ENCODE measurements around the gene FARS2. TPM values are rescaled to one million over a fixed set of nuclear protein-coding genes. Genes with fewer than 3 reads are reported as not detected.

The FARS2 gene
- total RNA-seq, 1 donor from 2014 or later, result 19.9 TPM

DNA sequence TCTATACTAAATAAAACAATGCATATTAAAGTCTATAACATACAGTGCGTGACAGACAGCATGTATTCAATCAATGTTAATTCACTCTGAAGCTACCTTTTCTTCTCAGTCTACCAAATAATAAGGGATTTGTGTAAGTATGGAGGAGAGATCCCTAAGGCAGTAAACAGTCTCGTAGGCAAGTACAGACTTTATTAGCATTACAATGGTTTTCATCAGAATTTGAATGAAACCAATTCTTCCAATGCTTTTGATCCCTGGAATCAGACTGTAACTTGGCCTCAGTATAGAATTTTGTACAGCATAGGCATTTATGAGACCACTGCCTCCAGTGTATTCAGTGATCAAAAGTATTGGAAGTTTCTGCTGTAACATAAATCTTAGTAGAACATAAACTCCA is 20.1 kb upstream of the FARS2 start:
- Mint-ChIP-seq H3K27ac (no peak overlapping the region), H3K4me1 (peaks cover 2% of the 10 kb centered on the region), H3K9me3 (no peaks in the 10 kb centered on the region), H3K27me3 (ENCODE audit: low read depth) (no peaks in the 10 kb centered on the region), H3K4me3 (no peak overlapping the region), H3K36me3 (no peaks in the 10 kb centered on the region)
- TF ChIP-seq, protein P1, sequence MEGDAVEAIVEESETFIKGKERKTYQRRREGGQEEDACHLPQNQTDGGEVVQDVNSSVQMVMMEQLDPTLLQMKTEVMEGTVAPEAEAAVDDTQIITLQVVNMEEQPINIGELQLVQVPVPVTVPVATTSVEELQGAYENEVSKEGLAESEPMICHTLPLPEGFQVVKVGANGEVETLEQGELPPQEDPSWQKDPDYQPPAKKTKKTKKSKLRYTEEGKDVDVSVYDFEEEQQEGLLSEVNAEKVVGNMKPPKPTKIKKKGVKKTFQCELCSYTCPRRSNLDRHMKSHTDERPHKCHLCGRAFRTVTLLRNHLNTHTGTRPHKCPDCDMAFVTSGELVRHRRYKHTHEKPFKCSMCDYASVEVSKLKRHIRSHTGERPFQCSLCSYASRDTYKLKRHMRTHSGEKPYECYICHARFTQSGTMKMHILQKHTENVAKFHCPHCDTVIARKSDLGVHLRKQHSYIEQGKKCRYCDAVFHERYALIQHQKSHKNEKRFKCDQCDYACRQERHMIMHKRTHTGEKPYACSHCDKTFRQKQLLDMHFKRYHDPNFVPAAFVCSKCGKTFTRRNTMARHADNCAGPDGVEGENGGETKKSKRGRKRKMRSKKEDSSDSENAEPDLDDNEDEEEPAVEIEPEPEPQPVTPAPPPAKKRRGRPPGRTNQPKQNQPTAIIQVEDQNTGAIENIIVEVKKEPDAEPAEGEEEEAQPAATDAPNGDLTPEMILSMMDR (IDR thresholded peaks at IDR 0.05; ENCODE audit: unreplicated experiment), result no peak
- no peak for DNase-seq (ENCODE audit: low spot score in 2 of 2, unreplicated experiment in 2 of 2)

DNA sequence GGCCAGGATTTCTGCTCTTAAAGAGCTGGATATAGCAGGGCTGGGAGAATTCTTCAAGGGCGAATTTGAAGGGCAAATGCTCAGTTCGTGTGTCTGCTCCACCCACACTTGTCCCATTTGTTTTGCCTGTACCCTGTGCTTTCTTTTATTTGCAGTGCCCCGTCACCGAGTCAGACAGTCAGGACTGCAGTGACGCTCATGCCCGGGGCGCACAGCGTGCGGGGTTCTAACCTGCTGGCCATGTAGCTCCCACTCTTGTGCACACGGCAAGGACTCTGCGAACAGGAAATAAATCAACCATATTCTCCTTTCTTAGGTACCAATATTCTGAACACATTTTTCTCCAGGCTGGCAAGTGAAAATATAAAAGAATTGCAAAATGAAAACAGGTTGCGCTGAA is 18.2 kb upstream of the FARS2 start:
- TF ChIP-seq, protein P1 (IDR thresholded peaks at IDR 0.05; ENCODE audit: unreplicated experiment), result no peak
- no peaks in the 10 kb centered on the region for H3K9me3 Mint-ChIP-seq
- H3K4me3 Mint-ChIP-seq, result no peak overlapping the region
- no peaks in the 10 kb centered on the region for H3K36me3 Mint-ChIP-seq
- H3K27ac Mint-ChIP-seq, result no peak overlapping the region
- H3K4me1 Mint-ChIP-seq, result peaks cover 9% of the 10 kb centered on the region
- DNase-seq (ENCODE audit: low spot score in 2 of 2, unreplicated experiment in 2 of 2), result no peak
- no peaks in the 10 kb centered on the region for H3K27me3 Mint-ChIP-seq (ENCODE audit: low read depth)

DNA sequence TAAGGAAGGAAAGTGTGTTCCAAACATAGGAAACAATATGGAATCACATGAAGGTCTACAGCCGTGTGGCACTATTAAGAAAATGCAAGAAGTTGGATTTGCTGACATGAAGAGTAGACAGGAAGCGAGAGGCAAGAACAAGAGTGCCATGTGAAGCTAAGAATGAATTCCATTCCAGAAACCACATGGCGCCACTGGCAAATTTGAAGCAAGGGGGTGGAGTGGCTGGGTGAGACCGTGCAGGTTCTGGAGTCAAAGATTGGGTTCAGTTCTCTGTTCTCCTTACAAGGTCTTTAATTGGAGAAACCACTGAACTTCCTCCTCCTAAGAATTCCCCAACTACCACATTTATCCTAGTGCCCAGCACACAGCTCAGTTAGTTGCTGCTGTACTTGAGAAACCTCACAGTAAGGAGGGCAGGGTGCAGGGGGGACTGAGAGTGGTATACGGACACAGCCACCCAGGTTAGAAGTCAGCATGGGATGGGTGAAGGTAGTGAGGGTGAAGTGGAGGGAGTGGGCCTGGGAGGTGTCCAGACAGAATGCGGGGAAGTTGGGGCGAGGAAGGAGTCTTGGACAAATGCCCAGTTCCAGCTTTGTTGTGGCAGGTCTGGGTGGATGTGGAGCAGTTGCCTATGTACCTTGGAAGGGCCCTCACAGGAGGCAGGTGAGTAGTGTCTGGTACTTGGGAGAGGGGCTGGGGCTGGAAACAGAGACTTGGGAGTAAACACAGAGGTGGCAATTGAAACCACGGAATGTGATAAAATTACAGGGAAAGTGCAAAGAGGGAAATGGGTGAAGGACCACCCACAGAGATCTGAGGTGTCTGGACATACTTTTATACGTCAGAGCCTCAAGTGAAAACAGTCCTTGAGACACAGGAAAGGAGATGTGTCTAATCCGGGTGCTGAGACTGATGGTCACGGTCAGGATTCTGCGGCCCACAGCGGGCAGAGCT is 14.9 kb upstream of the FARS2 start:
- DNase-seq (ENCODE audit: low spot score in 2 of 2, unreplicated experiment in 2 of 2), result no peak
- H3K4me1 Mint-ChIP-seq, result peaks cover 16% of the 10 kb centered on the region
- peaks cover 6% of the 10 kb centered on the region for H3K36me3 Mint-ChIP-seq
- TF ChIP-seq, protein P1 (IDR thresholded peaks at IDR 0.05; ENCODE audit: unreplicated experiment), result no peak
- H3K9me3 Mint-ChIP-seq, result peaks cover 5% of the 10 kb centered on the region
- H3K27me3 Mint-ChIP-seq (ENCODE audit: low read depth), result no peaks in the 10 kb centered on the region
- no peak overlapping the region for H3K4me3 Mint-ChIP-seq
- H3K27ac Mint-ChIP-seq, result no peak overlapping the region

DNA sequence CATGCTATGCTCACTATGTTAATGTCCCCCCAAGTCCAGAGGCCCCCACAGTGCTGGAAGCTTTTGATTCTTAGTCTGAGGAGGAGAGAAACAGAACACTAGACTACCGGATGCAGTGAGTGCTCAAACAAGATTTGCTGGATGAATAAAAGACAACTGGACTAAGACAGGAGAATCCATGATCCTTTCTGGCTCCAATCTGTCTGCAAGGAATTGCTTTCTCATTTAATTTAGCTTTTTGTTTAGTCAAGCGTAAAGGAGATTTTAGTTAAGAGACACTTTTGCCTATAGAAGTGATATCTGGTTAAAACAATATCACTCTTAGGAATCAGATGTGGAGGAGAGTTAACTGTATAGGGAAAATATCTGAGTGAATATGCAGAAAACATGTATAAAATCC is 14.1 kb upstream of the FARS2 start:
- peaks cover 16% of the 10 kb centered on the region for H3K4me1 Mint-ChIP-seq
- peaks cover 7% of the 10 kb centered on the region for H3K9me3 Mint-ChIP-seq
- no peak overlapping the region for H3K4me3 Mint-ChIP-seq
- H3K27me3 Mint-ChIP-seq (ENCODE audit: low read depth), result no peaks in the 10 kb centered on the region
- TF ChIP-seq, protein P1 (IDR thresholded peaks at IDR 0.05; ENCODE audit: unreplicated experiment), result no peak
- H3K27ac Mint-ChIP-seq, result no peak overlapping the region
- DNase-seq (ENCODE audit: low spot score in 2 of 2, unreplicated experiment in 2 of 2), result no peak
- H3K36me3 Mint-ChIP-seq, result peaks cover 9% of the 10 kb centered on the region

DNA sequence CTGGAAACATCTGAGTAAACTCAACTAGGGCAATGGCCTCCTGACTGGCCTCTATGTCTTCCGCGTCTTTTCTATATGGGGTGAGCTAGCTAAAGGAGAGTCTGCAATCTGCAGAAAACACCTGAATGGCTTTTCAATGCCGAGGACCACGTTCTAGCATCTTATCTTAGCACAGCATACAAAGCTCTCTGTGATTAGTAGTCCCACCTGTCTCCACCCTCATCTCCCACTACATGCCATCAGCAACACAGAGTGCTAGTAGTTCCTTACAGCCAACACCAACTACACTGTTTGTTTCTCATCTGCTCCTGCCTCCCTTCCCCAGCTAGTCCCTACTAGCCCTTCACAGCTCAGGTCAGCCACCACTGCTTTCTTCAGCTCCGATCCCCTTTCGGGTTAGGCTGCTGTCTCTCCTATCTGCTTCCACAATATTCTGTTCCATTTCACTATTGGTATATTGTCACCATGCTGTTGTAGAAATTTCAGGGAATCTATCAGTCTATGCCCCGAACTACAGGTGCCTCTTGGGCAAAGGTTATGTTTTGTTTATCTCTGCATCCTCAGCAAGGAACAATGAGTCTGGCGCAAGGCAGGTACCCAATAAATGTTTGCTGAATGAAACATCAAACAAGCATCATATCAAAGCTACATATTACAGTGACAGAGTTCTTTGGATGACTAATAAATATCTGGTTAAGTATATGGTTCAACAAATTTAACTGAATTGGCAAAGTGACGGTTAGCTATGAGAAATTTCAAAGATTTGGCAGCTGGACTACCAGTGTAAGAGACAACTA is 12.8 kb upstream of the FARS2 start:
- no peak overlapping the region for H3K27ac Mint-ChIP-seq
- peaks cover 7% of the 10 kb centered on the region for H3K9me3 Mint-ChIP-seq
- no peak for DNase-seq (ENCODE audit: low spot score in 2 of 2, unreplicated experiment in 2 of 2)
- H3K27me3 Mint-ChIP-seq (ENCODE audit: low read depth), result no peaks in the 10 kb centered on the region
- H3K36me3 Mint-ChIP-seq, result peaks cover 12% of the 10 kb centered on the region
- no peak overlapping the region for H3K4me3 Mint-ChIP-seq
- H3K4me1 Mint-ChIP-seq, result peaks cover 16% of the 10 kb centered on the region
- TF ChIP-seq, protein P1 (IDR thresholded peaks at IDR 0.05; ENCODE audit: unreplicated experiment), result no peak

Measured in mesothelial cell of epicardium (in vitro differentiated cells).